ENCODE data around the gene RYR2.
"Not testable (repeated sequence)": the region's sequence is repeated elsewhere in the genome, so short reads cannot be mapped to it uniquely, and the experiment has no call there.

Gene RYR2

DNA sequence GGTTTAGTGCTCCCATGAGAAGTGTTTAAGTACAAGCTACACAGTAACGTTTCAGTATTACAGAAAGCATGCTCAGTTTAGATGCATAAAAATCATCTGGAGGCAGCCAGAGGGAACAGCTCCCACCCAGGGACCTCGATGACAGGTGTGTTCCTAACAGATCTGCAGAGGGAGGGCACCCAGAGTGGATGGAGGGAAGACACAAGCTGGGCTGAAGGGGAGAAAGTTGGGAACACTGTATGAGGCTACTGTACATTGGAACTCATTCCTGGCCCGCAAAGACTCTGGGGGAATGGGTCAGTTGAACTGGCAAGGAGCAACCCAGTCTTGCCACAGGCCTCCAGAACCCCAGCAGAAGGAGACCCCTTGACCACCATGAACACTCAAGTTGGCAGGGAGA is 796.3 kb downstream of the RYR2 start:
- no peak for DNase-seq (ENCODE audit: low read depth in 3 of 3, low spot score in 1 of 3)

DNA sequence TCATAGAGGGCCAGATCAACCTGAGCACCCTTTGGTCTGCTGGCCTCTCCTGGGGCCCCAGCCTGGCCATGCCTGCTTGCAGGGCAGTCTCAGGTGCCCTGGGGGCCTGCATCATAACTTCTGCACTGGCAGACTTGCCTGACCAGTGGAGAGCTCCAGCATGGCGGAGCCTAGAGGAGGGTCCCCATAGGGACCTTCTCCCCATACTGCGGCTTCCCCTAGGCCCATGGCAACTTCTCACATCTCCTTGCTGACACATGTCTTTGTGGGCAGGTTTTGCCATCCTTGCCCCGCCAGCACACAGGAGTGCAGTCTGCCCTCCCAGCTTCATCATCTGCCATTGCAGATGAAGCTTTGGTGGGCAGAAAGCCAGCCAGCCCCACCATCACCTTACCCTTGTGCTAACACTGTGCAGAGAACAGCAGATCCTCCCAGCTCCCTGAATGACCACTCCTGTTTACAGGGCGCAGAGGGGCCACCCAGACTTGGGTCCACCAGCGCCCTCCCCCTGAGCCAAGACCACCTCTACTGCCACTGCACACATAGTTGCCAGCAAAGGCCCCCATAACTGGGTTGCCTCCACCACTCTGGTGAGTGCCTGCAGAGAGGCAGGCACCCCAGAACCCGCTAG is 797.0 kb downstream of the RYR2 start:
- DNase-seq (ENCODE audit: low read depth in 3 of 3, low spot score in 1 of 3): no peak

DNA sequence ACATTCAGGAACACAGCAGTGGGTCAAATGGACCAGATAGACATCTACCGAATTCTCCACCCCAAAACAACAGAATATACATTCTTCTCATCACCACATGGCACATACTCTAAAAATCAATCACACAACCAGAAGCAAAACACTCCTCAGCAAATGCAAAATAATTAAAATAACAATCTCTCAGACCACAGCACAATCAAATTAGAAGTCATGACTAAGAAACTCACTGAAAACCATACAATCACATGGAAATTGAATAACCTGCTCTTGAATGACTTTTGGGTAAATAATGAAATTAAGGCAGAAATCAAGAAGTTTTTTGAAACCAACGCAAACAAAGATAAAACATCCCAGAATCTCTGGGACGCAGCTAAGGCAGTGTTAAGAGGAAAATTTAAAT is 799.5 kb downstream of the RYR2 start:
- no peak for DNase-seq (ENCODE audit: low read depth in 3 of 3, low spot score in 1 of 3)

DNA sequence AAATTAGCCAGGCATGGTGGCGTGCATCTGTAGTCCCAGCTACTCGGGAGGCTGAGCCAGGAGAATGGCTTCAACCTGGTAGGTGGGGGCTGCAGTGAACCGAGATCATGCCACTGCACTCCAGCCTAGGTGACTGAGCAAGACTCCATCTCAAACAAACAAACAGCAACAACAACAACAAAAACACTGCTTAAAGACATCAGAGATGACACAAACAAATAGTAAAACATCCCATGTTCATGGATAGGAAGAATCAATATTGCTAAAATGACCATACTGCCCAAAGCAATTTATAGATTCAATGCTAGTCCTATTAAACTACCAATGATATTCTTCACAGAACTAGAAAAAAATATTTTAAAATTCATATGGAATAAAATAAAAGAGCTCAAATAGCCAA is 801.5 kb downstream of the RYR2 start:
- not testable (repeated sequence) for DNase-seq (ENCODE audit: low read depth in 3 of 3, low spot score in 1 of 3)

DNA sequence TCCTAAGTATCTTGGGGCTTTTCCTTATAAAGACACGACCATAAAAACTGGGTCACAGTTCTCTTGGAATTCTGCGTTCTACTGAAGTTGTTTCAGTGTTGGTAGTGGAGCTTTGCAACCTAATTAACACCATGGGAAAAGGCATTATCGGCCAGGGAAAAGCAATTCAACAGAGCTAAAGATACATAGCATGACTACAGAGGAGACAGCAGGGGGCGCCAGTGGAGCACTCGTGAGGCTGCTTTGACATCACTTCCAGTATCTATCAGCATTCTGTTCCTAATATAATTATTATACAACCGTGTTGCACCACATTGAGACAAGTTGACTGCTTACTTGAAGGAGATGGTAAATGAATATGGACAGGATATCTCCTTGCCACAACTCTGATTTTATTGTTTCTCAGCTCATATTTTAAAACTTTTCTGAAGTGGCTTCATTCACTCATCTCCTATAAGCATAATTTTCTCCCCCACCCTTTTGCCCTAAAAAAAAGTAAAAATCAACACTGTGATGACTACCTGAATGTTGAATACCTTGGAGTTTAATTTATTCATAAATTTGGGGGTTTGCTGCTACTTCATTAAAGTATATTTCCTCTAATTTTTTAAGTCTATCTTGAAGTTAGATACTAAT is 809.3 kb downstream of the RYR2 start:
- no peak for DNase-seq (ENCODE audit: low read depth in 3 of 3, low spot score in 1 of 3)

DNA sequence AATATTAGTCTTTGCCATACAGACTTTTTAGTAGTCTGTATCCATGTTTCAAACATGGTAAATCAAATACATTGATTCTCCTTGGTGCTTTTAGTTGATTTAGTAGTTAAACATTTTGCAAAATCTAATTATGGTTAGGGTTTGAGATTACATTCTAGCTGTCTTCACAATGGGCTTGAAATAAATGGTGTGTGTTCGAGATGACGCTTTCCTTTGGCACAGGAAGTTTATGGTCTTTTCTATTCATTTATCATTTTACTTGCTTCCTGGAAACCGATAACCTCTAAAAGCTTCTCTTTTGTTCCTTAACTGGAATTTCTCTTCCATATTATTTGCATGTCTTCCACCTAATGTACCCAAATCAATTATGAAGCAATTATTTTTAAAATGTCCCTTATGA is 810.4 kb downstream of the RYR2 start:
- no peak for DNase-seq (ENCODE audit: low read depth in 3 of 3, low spot score in 1 of 3)

DNA sequence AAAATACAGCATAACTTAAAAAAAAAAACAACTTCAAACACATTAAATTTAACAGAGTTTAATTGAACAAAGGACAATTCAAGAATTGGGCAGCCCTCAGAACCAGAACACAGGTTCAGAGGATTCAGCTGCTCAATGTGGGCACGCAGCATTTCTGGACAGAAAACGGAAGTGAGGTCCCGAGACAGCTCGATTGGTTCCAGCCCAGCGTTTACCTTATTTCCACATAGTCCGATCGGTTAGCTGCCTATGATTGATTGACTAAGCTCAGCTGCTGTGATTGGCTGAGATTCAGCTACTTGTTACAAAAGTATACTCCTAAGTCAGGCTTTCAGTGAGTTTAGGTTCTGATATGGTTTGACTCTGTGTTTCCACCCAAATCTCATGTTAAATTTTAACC is 815.5 kb downstream of the RYR2 start:
- DNase-seq (ENCODE audit: low read depth in 3 of 3, low spot score in 1 of 3): no peak

DNA sequence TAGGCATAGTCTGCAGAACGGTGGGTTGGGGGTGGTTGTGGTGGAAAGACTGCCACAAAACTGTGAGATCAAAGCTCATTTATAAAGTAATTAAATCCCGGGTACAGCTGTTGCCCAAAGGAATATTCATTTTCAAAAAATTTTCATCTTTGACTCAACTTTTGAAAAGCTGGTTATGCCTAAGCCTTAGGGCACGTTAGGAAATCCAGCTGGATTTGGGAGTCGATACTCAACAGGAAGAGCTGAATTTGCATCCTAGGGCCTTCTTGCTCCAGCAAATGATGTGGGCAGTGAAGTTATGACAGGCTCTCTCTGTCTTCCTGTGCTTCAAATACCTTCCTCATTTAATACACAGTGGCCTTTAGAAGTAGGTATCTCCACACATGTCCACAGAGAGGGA is 817.0 kb downstream of the RYR2 start:
- DNase-seq (ENCODE audit: low read depth in 3 of 3, low spot score in 1 of 3): no peak

DNA sequence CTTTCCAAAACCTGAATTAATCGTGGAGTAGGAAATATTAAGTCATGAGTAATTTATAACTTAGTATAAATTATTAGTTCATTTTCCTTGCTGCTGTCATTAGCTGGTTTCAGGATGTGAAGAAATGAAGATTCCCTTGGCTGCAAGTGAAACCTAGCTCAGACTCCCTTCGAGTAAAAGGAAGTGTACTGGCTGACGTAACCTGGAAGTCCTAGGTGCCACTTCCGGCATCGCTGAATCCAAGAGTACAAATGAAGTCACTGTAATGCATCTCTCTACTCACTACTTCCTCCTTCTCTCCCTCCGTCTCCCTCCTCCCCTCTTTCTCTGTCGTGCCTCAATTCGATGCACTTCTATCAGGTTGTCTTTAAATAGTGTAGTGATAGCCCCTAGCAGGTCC is 820.0 kb downstream of the RYR2 start:
- no peak for DNase-seq (ENCODE audit: low read depth in 3 of 3, low spot score in 1 of 3)

DNA sequence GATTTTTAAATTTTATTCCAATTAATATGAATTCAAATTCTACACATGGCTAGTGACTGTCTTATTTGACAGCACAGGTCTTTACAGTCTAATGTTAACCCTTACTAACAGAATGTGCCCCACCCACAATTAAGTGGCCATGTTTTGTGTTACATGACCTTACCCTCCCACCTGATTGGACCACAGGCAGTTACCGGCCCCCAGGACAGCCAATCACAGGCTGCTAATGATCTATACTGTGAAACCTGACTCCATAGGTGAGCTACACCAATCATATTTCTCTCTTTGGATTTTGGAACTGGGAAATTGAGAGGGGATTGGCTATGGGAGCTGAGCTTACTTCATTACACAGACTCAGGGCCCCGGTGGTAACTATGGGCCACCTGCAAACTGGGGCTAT is 821.2 kb downstream of the RYR2 start:
- no peak for DNase-seq (ENCODE audit: low read depth in 3 of 3, low spot score in 1 of 3)

DNA sequence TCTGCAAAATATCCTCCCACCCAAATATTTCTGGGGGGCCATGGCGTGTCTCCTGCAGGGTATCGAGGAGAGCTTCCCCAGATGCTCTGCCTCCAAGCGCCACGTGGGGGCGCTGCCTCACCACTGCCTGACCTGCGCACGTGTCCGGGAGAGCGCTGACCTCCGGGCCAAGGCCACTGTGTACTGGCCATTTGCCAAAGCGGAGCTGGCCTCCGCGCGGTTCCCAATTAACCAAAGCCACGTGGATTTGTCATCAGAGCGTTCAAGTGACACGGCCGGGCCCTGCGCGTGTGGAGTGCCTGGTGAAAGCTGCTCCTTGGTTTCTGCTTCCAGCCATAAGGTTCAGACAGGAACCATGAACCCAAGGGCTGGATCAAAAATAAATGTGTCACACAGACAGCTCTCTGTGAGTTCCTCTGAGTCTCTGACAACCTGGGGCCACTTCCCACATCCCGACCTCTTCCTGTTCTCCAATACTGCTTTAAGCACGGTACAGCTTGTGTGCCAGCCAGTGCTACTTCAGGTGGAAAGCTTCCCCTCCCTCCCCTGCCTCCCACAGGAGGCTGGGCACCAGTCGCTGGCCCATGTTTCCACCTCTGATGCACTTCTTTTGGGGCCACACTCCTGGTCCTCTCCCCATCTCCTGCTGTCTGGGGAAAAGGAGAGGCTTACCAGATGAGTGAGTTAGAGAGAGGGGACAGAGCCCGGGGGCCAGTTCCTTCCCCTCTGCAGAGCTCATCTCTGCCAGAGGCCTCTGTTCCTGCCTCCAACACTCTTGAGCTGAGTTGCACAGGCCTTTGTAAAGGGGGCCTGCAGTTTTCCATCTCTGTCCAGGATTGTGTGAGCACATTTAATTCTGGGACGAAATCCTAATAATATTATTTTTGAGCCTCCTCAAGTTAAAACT is 822.6 kb downstream of the RYR2 start:
- DNase-seq (ENCODE audit: low read depth in 3 of 3, low spot score in 1 of 3): no peak

DNA sequence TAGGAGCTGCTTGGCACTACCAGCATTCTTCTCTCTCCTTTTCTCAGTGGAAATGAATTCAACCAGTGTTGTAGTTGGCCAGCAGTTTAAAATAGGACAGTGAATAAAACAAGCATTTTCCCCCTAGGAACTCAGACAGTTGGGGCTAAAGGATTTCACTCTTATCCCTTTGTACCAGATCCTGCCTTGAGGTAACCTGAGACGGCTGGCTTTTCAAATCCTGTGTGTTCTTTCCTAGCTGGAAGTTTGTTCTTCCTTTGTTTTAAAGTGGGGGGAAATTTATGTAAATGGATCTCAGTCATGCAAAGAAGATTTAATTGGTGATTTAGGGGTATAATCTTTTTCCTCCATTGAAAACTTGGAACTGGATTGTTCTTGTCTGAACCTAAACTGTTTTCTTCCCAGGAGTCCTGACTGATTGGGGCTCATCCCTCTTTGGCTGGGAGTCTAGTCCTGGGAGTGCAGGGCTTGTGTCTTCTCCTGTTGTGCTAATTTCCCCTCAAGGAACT is 825.5 kb downstream of the RYR2 start:
- DNase-seq (ENCODE audit: low read depth in 3 of 3, low spot score in 1 of 3): no peak

DNA sequence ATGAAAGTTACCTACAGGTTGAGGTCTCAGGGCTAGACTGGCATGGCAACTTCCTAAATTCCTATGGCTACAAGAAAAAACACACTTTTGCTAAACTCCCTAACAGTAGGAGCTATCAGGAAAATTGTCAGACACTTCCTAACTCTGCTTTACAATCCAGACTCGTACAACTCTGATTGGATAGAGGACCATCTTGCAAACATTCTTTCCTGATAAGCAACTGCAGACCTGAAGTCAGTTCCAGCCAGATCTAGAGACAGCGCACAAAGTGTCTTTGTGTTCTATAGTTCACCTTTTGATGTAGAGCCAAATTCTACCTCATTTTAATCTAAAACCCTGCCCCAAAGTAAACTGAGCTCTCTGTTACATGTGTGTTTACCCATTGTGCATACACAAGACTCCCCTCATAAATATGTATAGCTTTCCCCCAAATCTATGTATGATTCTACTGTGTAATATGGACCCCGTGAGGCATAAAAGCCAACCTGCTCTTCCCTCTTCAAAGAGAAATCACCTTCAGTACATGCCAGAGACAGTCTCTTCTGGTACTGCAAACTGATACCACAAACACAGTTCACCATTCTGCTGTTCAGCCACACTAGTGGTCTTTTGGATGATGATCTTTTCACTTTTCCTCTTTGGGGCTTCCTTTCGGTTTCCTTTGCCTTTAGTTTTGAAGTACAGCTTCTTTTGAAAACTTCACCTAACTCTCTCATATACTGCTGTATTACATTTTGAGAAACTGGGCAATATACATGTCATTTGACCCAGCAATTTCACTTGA is 827.0 kb downstream of the RYR2 start:
- no peak for DNase-seq (ENCODE audit: low read depth in 3 of 3, low spot score in 1 of 3)

DNA sequence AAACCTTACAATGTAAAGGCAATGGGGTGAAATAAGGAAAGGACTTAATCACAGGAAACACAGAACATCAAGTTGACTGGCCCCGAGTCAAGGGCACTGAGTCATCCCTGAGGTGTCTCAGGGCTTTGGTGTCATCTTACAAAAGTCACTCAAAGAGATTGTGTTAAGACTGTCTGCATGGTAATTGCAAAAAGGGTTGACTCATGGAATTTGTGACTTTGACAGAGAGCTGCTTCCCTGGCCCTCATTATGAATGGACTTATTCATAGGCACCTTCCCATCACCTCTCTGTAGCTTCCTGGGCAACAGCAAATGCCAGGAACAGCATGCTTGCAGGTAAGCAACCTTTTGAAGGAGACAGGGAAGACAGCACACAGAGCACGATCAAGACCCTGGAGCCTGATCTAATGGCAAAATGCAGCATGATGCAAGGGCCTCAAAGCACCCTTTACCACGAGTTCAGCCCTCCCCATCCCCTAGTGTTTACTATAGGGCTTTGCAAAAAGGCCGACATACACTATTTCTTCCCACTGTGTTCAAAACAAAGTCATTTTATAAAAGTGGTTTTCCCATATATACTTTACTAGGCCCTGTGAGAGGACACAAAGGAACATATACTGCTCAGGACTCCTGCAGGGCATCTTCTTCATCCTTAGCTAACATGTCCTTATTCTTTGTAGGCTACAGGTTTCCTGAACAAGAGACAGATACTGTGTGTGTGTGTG is 831.7 kb downstream of the RYR2 start:
- no peak for DNase-seq (ENCODE audit: low read depth in 3 of 3, low spot score in 1 of 3)

DNA sequence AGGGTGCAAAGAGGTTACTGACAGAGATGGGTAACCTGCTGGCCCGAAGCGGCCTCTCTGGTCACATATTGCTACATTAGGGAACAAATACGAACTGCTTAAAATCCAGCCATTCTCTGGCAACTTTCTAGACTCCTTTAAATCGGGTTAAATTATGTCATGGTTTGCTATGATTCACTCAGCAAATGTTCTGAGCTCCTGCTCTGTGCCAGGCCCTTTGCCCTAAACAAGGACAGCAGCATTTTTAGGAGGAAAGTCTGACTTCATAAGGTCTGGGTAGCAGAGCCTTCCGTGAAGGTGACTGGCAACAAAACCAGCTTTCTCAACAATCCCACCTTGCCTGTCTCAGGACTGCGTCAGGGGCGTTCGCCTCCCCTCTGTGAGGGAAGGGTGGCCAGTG is 833.3 kb downstream of the RYR2 start:
- no peak for DNase-seq (ENCODE audit: low read depth in 3 of 3, low spot score in 1 of 3)

DNA sequence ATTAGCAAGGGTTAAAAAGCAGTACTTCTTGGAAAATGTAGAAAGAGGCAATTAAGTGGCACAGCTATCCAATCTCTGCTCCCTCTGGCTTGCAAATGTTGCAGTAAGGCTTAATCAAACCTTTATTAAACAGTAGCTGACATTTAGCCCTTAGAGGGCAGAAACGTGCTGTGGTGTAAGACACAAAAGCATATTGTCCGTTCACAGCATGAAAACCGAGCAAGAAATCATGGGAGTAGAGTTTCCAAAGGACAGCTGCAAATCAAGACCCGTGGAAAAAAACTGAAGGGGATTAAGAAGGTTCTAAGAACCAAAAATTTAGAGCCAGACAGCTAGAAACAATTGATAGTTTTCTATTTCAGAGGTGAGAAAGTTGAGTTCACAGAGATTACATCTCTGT is 835.6 kb downstream of the RYR2 start:
- DNase-seq (ENCODE audit: low read depth in 3 of 3, low spot score in 1 of 3): no peak

DNA sequence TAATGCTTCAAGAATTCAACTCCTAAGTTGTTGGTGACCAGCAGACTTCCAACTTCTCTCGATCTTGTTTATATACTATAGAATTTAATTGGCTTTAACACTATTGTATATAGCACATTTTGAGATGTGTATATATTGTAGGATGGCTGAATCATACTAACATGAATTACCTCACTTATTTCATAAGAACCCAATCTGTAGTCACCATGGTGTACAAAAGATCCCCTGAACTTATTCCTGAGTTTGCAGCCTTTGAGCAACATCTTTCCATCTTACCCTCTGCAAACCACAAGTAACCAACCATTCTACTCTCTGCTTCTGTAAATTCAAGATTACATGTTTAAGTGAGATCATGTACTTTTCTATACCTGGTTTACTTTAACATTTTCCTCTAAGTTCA is 836.4 kb downstream of the RYR2 start:
- DNase-seq (ENCODE audit: low read depth in 3 of 3, low spot score in 1 of 3): no peak

DNA sequence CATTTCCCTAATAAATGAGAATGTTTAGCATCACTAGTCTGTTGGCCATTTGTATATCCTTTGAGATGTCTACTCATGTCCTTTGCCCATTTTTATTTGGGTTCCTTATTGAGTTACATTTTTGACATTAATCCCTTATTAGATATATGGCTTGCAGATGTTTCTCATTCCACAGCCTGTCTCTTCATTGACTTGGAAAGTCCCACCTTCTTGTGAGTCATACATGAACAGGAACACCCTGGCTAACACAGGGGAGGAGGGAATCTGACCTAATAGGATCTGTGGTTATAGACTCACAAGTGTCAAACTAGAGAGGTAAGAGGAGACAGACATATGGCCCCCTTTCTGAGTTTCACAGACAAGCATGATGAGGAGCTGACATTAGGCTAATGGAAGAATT is 837.2 kb downstream of the RYR2 start:
- no peak for DNase-seq (ENCODE audit: low read depth in 3 of 3, low spot score in 1 of 3)

Data from stimulated activated CD4-positive, alpha-beta T cell treated with anti-CD3 and anti-CD28 coated beads, TNF-alpha, amount 100 ng/mL, for 1 hour (primary cell).